GM23338 (cell line): ENCODE data around the gene COL26A1.

Experiments
- CREB1 ChIP-seq: fragments of 250-450 bp; sonication (Bioruptor Pico); IDR thresholded peaks from 2 replicates; pipeline ENCODE4 v1.5.0; 2020; ENCODE audit warnings: low read depth, mild to moderate bottlenecking, moderate library complexity
- EZH2 ChIP-seq: fragments of 200-600 bp; sonication (generic); IDR thresholded peaks from one replicate; pipeline ENCODE4 v1.8.0; 2017; ENCODE audit warnings: antibody characterized with exemption, mild to moderate bottlenecking, low read depth; ENCODE audit not compliant: unreplicated experiment
- EZH2phosphoT487 ChIP-seq: fragments of 200-600 bp; sonication (generic); IDR thresholded peaks from one replicate; pipeline ENCODE4 v1.8.1; 2018; ENCODE audit warnings: antibody characterized with exemption; ENCODE audit not compliant: unreplicated experiment
- JUNB ChIP-seq: IDR thresholded peaks from one replicate; pipeline ENCODE4 v1.6.1; 2016; ENCODE audit warnings: antibody characterized with exemption; ENCODE audit not compliant: unreplicated experiment
- NANOG ChIP-seq: IDR thresholded peaks from 2 replicates; pipeline ENCODE4 v1.6.1; 2016; ENCODE audit warnings: antibody characterized with exemption, borderline replicate concordance
- POLR2AphosphoS5 ChIP-seq: IDR thresholded peaks from 2 replicates; pipeline ENCODE4 v1.6.1; 2016; ENCODE audit warnings: antibody characterized with exemption, low read depth
- STAT1 ChIP-seq: IDR thresholded peaks from one replicate; pipeline ENCODE4 v1.6.1; 2016; ENCODE audit warnings: antibody characterized with exemption; ENCODE audit not compliant: unreplicated experiment
- ZNF114 ChIP-seq: fragments of 250-450 bp; sonication (Bioruptor Pico); IDR thresholded peaks from 2 replicates; pipeline ENCODE4 v1.5.0; 2020; ENCODE audit warnings: mild to moderate bottlenecking, moderate library complexity
- ZNF331 ChIP-seq: fragments of 250-450 bp; sonication (Bioruptor Pico); IDR thresholded peaks from 2 replicates; pipeline ENCODE4 v1.5.0; 2020; ENCODE audit warnings: low read depth, mild to moderate bottlenecking, moderate library complexity
- TF ChIP-seq, protein P1 (sequence below), 2 experiments: fragments of 200-600 bp in 1 of 2; sonication (generic) in 1 of 2; conservative IDR thresholded peaks; 2 replicates each; pipeline versions ENCODE4 v1.5.1 to v1.6.1; 2016 to 2017; ENCODE audit warnings: antibody characterized with exemption in 2 of 2, low read depth in 2 of 2, mild to moderate bottlenecking in 2 of 2, moderate library complexity in 1 of 2
- TF ChIP-seq, protein P2 (sequence below): IDR thresholded peaks from one replicate; pipeline ENCODE4 v1.6.1; 2018; ENCODE audit warnings: antibody characterized with exemption; ENCODE audit not compliant: unreplicated experiment
- TF ChIP-seq, protein P3 (sequence below): IDR thresholded peaks from 2 replicates; pipeline ENCODE4 v1.6.1; 2016; ENCODE audit warnings: antibody characterized with exemption
- TF ChIP-seq, protein P4 (sequence below): fragments of 250-450 bp; sonication (Bioruptor Pico); IDR thresholded peaks from 2 replicates; pipeline ENCODE4 v1.5.0; 2020; ENCODE audit warnings: mild to moderate bottlenecking, moderate library complexity

DNA sequence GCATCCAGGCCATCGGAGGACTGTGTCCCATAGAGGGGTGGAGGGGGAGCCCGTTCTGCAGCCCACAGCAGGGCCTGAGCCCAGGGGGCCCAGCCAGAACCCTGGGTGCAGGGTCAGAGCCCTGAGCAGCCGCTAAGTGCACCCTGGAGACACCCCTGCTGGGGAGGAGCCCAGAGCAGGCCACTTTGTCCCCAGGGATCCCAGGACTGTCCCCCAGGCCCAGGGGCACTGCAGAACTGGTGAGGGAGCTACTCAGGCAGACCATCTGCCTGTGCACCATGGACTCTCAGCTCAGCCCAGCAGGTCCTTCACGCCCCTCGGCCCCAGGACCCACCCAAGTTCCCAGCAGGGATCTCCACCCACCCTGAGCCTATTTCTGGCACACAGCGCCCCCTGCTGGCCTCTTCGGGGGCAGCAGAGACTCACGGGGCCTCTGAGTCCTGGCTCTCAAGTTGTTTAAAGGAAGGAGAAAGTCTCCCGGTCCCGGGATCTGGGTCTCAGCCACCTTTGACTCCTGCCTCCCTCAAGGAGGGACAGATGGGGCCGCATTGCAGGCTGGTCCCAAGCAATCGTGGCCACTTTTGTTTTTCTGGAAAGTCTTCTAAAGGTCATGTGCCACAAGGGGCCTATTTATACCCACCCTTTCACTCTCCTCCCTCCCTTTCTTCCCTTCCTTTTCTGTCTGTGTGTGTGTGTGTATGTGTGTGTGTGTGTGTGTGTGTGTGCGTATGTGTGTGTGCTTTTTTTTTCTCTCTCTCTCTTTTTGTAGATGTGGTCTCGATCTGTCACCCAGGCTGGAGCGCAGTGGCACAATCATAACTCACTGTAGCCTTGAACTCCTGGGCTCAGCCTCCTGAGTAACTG is 176.2 kb downstream of the COL26A1 start:
- TF ChIP-seq POLR2AphosphoS5 (no peak), ZNF331 (no peak), EZH2 (no peak), NANOG (no peak), EZH2phosphoT487 (no peak), JUNB (no peak), CREB1 (CRISPR knock-in tag) (0 out of 2 replicates have a peak, but pooled peaks have one; percentile 30), ZNF114 (CRISPR knock-in tag) (no peak), STAT1 (no peak)
- TF ChIP-seq, protein P1, sequence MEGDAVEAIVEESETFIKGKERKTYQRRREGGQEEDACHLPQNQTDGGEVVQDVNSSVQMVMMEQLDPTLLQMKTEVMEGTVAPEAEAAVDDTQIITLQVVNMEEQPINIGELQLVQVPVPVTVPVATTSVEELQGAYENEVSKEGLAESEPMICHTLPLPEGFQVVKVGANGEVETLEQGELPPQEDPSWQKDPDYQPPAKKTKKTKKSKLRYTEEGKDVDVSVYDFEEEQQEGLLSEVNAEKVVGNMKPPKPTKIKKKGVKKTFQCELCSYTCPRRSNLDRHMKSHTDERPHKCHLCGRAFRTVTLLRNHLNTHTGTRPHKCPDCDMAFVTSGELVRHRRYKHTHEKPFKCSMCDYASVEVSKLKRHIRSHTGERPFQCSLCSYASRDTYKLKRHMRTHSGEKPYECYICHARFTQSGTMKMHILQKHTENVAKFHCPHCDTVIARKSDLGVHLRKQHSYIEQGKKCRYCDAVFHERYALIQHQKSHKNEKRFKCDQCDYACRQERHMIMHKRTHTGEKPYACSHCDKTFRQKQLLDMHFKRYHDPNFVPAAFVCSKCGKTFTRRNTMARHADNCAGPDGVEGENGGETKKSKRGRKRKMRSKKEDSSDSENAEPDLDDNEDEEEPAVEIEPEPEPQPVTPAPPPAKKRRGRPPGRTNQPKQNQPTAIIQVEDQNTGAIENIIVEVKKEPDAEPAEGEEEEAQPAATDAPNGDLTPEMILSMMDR (conservative IDR thresholded peaks at IDR 0.05; ENCODE audit: low read depth in 2 of 2) = peak; percentile 91 to 94
- TF ChIP-seq, protein P2, sequence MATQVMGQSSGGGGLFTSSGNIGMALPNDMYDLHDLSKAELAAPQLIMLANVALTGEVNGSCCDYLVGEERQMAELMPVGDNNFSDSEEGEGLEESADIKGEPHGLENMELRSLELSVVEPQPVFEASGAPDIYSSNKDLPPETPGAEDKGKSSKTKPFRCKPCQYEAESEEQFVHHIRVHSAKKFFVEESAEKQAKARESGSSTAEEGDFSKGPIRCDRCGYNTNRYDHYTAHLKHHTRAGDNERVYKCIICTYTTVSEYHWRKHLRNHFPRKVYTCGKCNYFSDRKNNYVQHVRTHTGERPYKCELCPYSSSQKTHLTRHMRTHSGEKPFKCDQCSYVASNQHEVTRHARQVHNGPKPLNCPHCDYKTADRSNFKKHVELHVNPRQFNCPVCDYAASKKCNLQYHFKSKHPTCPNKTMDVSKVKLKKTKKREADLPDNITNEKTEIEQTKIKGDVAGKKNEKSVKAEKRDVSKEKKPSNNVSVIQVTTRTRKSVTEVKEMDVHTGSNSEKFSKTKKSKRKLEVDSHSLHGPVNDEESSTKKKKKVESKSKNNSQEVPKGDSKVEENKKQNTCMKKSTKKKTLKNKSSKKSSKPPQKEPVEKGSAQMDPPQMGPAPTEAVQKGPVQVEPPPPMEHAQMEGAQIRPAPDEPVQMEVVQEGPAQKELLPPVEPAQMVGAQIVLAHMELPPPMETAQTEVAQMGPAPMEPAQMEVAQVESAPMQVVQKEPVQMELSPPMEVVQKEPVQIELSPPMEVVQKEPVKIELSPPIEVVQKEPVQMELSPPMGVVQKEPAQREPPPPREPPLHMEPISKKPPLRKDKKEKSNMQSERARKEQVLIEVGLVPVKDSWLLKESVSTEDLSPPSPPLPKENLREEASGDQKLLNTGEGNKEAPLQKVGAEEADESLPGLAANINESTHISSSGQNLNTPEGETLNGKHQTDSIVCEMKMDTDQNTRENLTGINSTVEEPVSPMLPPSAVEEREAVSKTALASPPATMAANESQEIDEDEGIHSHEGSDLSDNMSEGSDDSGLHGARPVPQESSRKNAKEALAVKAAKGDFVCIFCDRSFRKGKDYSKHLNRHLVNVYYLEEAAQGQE = no peak
- TF ChIP-seq, protein P3, sequence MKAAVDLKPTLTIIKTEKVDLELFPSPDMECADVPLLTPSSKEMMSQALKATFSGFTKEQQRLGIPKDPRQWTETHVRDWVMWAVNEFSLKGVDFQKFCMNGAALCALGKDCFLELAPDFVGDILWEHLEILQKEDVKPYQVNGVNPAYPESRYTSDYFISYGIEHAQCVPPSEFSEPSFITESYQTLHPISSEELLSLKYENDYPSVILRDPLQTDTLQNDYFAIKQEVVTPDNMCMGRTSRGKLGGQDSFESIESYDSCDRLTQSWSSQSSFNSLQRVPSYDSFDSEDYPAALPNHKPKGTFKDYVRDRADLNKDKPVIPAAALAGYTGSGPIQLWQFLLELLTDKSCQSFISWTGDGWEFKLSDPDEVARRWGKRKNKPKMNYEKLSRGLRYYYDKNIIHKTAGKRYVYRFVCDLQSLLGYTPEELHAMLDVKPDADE = no peak
- TF ChIP-seq, protein P4, sequence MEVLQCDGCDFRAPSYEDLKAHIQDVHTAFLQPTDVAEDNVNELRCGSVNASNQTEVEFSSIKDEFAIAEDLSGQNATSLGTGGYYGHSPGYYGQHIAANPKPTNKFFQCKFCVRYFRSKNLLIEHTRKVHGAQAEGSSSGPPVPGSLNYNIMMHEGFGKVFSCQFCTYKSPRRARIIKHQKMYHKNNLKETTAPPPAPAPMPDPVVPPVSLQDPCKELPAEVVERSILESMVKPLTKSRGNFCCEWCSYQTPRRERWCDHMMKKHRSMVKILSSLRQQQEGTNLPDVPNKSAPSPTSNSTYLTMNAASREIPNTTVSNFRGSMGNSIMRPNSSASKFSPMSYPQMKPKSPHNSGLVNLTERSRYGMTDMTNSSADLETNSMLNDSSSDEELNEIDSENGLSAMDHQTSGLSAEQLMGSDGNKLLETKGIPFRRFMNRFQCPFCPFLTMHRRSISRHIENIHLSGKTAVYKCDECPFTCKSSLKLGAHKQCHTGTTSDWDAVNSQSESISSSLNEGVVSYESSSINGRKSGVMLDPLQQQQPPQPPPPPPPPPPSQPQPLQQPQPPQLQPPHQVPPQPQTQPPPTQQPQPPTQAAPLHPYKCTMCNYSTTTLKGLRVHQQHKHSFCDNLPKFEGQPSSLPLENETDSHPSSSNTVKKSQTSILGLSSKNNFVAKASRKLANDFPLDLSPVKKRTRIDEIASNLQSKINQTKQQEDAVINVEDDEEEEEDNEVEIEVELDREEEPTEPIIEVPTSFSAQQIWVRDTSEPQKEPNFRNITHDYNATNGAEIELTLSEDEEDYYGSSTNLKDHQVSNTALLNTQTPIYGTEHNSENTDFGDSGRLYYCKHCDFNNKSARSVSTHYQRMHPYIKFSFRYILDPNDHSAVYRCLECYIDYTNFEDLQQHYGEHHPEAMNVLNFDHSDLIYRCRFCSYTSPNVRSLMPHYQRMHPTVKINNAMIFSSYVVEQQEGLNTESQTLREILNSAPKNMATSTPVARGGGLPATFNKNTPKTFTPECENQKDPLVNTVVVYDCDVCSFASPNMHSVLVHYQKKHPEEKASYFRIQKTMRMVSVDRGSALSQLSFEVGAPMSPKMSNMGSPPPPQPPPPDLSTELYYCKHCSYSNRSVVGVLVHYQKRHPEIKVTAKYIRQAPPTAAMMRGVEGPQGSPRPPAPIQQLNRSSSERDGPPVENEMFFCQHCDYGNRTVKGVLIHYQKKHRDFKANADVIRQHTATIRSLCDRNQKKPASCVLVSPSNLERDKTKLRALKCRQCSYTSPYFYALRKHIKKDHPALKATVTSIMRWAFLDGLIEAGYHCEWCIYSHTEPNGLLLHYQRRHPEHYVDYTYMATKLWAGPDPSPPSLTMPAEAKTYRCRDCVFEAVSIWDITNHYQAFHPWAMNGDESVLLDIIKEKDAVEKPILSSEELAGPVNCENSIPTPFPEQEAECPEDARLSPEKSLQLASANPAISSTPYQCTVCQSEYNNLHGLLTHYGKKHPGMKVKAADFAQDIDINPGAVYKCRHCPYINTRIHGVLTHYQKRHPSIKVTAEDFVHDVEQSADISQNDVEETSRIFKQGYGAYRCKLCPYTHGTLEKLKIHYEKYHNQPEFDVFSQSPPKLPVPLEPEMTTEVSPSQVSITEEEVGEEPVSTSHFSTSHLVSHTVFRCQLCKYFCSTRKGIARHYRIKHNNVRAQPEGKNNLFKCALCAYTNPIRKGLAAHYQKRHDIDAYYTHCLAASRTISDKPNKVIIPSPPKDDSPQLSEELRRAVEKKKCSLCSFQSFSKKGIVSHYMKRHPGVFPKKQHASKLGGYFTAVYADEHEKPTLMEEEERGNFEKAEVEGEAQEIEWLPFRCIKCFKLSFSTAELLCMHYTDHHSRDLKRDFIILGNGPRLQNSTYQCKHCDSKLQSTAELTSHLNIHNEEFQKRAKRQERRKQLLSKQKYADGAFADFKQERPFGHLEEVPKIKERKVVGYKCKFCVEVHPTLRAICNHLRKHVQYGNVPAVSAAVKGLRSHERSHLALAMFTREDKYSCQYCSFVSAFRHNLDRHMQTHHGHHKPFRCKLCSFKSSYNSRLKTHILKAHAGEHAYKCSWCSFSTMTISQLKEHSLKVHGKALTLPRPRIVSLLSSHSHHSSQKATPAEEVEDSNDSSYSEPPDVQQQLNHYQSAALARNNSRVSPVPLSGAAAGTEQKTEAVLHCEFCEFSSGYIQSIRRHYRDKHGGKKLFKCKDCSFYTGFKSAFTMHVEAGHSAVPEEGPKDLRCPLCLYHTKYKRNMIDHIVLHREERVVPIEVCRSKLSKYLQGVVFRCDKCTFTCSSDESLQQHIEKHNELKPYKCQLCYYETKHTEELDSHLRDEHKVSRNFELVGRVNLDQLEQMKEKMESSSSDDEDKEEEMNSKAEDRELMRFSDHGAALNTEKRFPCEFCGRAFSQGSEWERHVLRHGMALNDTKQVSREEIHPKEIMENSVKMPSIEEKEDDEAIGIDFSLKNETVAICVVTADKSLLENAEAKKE (CRISPR knock-in tag) = no peak
